AG04450 (cell line): ENCODE measurements around the gene GAPVD1. TPM values are rescaled to one million over a fixed set of nuclear protein-coding genes. Genes with fewer than 3 reads are reported as not detected.

ENCODE experiments used
- CTCF ChIA-PET: fragments of 300-600, 350-600 bp; formaldehyde crosslinking; extraction: SDS; loops from one replicate; lab custom pipeline; 2022; ENCODE audit warnings: antibody characterized with exemption, inconsistent platforms; lab: Charles Lee
- POLR2A ChIA-PET: fragments of 350-600 bp; formaldehyde crosslinking; extraction: SDS; loops from one replicate; lab custom pipeline; 2021; ENCODE audit warnings: antibody characterized with exemption, inconsistent platforms; lab: Yijun Ruan, JAX
- DNase-seq: peaks from one replicate; pipeline ENCODE4 v3.0.0-alpha.2; 2011; ENCODE audit warnings: low read depth, low spot score
- H3K27ac ChIP-seq: one replicate; pipeline ENCODE4 v1.5.1; 2012; ENCODE audit warnings: low read depth, low read length, control low read depth
- H3K27me3 ChIP-seq: one replicate; pipeline ENCODE4 v1.6.0; 2012; ENCODE audit warnings: low read length; ENCODE audit not compliant: control insufficient read depth, insufficient read depth
- H3K4me3 ChIP-seq: 2 replicates; pipeline ENCODE4 v1.5.1; 2011; ENCODE audit warnings: mild to moderate bottlenecking, low read depth, low read length, control low read depth
- H3K9me3 ChIP-seq: 2 replicates; pipeline ENCODE4 v1.5.1; 2012; ENCODE audit warnings: low read length; ENCODE audit not compliant: control insufficient read depth, insufficient read depth
- polyA plus RNA-seq: library from polyadenylated mRNA; depleted of rRNA; stranded (reverse); fragments of >200 nt; gene quantifications from 2 replicates; pipeline ENCODE4 v1.2.3, GENCODE V29; 2011
- TF ChIP-seq, protein P1 (sequence below): IDR thresholded peaks from 2 replicates; pipeline ENCODE4 v1.5.1; 2011; ENCODE audit warnings: low read depth, low read length, control low read depth, inconsistent platforms

GAPVD1 gene
- polyA plus RNA-seq, 1 experiment: 25.8 TPM

- CTCF ChIA-PET: no interaction called here
- Histone ChIP-seq H3K9me3 (no peaks in the 10 kb centered on the region), H3K27ac (no peak overlapping the region), H3K4me3 (no peak overlapping the region), H3K27me3 (peaks cover 14% of the 10 kb centered on the region)
- TF ChIP-seq, protein P1, sequence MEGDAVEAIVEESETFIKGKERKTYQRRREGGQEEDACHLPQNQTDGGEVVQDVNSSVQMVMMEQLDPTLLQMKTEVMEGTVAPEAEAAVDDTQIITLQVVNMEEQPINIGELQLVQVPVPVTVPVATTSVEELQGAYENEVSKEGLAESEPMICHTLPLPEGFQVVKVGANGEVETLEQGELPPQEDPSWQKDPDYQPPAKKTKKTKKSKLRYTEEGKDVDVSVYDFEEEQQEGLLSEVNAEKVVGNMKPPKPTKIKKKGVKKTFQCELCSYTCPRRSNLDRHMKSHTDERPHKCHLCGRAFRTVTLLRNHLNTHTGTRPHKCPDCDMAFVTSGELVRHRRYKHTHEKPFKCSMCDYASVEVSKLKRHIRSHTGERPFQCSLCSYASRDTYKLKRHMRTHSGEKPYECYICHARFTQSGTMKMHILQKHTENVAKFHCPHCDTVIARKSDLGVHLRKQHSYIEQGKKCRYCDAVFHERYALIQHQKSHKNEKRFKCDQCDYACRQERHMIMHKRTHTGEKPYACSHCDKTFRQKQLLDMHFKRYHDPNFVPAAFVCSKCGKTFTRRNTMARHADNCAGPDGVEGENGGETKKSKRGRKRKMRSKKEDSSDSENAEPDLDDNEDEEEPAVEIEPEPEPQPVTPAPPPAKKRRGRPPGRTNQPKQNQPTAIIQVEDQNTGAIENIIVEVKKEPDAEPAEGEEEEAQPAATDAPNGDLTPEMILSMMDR: no peak
- no peak for DNase-seq
- POLR2A ChIA-PET: interaction anchor here (1.4 kb wide), 1 partner anchor 135 kb away, joined by 4 read pairs; the partner anchor contains the start of gene HSPA5
These were observed 114.9 kb downstream of the GAPVD1 start for GRCh38 chr9:125376261-125377226.

DNA sequence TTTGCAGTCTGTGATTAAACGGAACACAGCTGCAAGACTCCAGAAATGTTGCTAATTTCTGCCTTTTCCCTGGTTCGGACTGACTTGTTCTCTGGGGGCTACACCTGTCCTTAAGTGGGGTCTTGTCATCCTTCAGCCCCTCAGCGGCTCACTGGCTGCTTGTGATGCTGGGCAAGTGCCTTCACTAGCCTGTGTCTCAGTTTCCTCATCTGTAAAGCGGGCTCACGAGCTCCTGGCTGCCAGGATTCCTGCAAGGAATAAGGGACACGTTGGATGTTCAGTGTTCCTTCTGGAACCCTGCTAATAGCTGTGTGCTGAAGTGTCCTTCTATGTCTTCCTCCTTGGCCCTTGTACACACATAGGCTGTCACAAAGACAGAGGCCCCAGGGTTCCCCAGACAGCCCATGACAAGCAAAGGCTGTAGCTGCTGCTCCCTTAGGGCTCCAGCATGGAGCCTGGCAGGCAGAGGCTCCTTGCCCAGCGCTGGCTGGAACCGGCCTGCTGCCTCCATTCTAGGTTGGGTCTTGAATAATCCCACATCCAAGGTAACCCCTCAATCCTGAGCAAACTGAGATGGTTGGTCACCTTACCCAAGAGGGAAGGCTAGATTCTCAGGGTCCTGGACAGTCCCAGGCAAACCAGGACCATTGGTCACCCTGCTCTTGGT lies 116.1 kb downstream of the GAPVD1 start:
- CTCF ChIA-PET: interaction anchor here (1.0 to 1.1 kb wide), 2 partner anchors 30 to 122 kb away, joined by 3 to 4 read pairs; no protein-coding TSS in a partner anchor
- Histone ChIP-seq H3K9me3 (no peaks in the 10 kb centered on the region), H3K27me3 (peaks cover 14% of the 10 kb centered on the region), H3K27ac (no peak overlapping the region), H3K4me3 (no peak overlapping the region)
- POLR2A ChIA-PET: no interaction called here
- no peak for DNase-seq
- TF ChIP-seq, protein P1: no peak

DNA sequence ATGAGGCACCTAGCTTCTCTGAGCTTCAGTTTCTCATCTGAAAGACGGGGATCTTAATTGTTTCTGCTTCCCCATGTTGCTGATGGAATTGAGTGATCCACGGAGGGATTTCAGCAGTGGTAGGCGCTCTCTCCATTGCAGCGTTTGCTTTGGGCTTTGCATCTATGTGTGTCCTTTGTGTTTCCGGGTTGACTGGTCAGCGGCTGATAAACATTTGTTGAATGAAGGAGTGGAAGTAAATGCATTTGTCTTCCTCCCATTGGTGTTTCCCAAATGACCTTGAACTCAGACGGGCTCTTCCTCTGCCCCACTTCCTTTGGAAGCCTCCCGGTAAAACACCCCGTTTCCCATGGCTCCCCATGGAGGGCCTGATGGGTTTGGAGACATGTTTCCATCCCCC lies 117.2 kb downstream of the GAPVD1 start:
- POLR2A ChIA-PET: no interaction called here
- CTCF ChIA-PET: interaction anchor here (1.1 kb wide), 1 partner anchor 29 kb away, joined by 3 read pairs; no protein-coding TSS in a partner anchor
- H3K4me3 ChIP-seq: no peak overlapping the region
- DNase-seq: no peak
- H3K9me3 ChIP-seq: no peaks in the 10 kb centered on the region
- TF ChIP-seq, protein P1: no peak
- H3K27me3 ChIP-seq: peaks cover 14% of the 10 kb centered on the region
- no peak overlapping the region for H3K27ac ChIP-seq

- Histone ChIP-seq H3K9me3 (no peaks in the 10 kb centered on the region), H3K27me3 (peaks cover 14% of the 10 kb centered on the region), H3K4me3 (no peak overlapping the region), H3K27ac (no peak overlapping the region)
- no peak for DNase-seq
- TF ChIP-seq, protein P1: no peak
- CTCF ChIA-PET: no interaction called here
- POLR2A ChIA-PET: no interaction called here
These were observed 117.6 kb downstream of the GAPVD1 start for GRCh38 chr9:125379208-125379607.
